Stimulated activated CD8-positive, alpha-beta memory T cell treated with anti-CD3 and anti-CD28 coated beads, Interleukin-7, amount 100 ng/mL, for 48 hours (primary cell): ENCODE data around the gene C6orf47.

Experiments used
- DNase-seq, 2 donors: peaks; one replicate each; pipeline ENCODE4 v3.0.0-alpha.2; 2020; ENCODE audit warnings: low read depth in 1 of 2; ENCODE audit errors: extremely low read depth in 1 of 2

C6orf47 gene

GRCh38 chr6:31636698-31637596, 23.6 kb downstream of the C6orf47 start:
- no peak for DNase-seq

DNA sequence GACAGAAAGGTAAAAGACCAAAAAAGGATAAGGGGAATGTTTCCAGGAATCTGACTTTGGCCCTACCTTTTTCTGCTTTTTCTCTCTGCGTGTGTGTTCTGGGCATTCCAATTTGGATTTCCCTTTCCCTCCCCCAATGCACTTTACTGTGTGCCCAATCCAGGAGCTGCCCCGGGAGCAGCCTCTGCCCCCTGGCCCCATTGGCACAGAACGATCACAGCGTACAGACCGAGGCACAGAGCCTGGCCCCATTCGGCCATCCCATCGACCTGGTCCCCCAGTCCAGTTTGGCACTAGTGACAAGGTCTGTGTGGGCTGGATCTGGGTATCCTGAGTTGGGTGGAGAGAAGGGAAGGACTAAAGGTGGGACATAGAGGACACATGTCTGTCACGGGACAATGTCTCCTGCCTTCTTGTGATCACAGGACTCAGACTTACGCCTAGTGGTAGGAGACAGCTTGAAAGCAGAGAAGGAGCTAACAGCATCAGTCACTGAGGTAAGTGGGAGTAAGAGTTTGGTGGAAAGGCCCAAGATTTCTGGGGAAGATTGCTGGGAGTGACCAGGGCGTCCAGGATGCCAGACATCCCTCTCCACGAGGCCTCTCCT, 25.5 kb downstream of the C6orf47 start:
- DNase-seq: no peak

DNA sequence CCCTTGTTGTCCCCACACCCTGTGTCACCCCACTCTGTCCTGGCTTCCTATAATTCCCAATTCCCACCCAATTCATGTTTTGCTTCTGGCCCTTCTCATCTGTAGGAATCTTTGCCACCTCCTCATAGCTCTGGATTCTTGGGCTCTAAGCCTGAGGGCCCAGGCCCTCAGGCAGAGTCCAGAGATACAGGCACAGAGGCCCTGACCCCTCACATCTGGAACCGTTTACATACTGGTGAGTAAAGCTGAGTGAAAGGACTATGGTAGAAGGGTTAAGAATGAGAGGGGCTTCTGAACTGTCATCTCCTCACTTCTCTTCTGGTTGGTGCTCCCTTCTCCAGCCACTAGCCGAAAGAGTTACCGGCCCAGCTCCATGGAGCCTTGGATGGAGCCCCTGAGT, 26.4 kb downstream of the C6orf47 start:
- no peak for DNase-seq

DNA sequence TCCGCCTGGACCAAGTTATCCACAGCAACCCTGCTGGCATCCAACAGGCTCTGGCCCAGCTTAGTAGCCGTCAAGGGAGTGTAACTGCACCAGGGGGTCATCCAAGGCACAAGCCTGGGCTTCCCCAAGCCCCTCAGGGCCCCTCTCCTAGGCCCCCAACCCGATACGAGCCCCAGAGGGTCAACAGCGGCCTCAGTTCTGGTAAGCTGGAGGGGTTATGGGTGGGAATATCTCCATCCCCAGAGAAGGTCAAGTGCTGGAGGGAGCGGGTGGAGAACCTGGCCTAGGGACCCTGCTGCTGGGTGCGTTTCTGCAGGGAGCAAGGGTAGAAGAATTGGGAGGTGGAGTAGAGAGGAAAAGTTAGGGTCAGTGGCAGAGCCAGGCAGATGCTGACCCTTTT, 27.1 kb downstream of the C6orf47 start:
- no peak for DNase-seq

DNA sequence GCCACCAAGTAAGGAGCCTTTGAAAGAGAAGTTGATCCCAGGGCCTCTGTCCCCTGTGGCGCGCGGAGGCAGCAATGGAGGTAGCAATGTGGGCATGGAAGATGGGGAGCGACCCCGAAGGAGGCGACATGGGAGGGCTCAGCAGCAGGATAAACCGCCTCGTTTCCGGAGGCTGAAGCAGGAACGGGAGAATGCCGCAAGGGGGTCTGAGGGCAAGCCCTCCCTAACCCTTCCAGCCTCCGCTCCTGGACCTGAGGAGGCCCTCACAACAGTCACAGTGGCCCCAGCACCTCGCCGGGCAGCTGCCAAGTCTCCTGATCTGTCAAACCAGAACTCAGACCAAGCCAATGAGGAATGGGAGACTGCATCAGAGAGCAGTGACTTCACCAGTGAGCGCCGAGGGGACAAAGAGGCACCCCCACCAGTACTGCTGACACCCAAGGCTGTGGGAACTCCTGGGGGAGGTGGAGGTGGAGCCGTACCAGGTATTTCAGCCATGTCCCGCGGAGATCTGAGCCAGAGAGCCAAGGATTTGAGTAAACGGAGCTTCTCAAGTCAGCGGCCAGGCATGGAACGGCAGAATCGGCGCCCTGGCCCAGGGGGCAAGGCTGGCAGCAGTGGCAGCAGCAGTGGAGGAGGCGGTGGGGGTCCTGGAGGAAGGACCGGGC, 28.2 kb downstream of the C6orf47 start:
- DNase-seq: no peak

DNA sequence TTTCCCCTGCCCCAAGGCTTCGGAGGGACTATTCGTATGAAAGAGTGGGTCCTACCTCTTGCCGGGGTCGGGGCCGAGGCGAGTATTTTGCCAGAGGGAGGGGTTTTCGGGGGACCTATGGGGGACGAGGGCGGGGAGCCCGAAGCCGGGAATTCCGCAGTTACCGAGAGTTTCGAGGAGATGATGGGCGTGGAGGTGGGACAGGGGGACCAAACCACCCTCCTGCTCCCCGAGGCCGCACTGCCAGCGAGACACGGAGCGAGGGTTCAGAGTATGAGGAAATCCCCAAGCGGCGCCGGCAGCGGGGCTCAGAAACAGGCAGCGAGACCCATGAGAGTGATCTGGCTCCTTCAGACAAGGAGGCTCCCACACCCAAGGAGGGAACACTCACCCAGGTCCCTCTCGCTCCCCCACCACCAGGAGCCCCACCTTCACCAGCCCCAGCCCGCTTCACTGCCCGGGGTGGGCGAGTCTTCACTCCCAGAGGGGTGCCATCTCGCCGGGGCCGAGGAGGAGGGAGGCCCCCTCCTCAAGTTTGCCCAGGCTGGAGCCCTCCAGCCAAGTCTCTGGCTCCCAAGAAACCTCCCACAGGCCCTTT, 28.8 kb downstream of the C6orf47 start:
- no peak for DNase-seq

GRCh38 chr6:31631209-31631608, 29.4 kb downstream of the C6orf47 start:
- no peak for DNase-seq

- DNase-seq: no peak
Observed at GRCh38 chr6:31630177-31630934, 30.2 kb downstream of the C6orf47 start.

DNA sequence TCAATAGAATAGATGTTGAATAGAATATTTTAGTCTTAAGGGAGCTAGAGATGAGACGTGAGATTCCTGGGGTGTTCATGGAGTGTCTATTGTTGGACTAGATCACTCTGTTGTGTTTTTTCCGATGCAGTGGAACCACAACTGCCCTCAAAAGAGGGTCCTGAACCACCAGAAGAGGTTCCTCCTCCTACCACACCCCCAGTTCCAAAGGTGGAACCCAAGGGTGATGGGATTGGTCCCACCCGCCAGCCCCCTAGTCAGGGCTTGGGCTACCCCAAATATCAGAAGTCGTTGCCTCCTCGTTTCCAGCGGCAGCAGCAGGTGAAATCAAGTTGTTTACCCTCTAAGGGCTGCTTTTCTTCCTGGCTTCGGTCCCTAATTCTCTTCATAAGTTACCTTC, 31.6 kb downstream of the C6orf47 start:
- no peak for DNase-seq

- no peak for DNase-seq
Observed at GRCh38 chr6:31627690-31628287, 32.8 kb downstream of the C6orf47 start.

GRCh38 chr6:31626952-31627351, 33.6 kb downstream of the C6orf47 start:
- no peak for DNase-seq

DNA sequence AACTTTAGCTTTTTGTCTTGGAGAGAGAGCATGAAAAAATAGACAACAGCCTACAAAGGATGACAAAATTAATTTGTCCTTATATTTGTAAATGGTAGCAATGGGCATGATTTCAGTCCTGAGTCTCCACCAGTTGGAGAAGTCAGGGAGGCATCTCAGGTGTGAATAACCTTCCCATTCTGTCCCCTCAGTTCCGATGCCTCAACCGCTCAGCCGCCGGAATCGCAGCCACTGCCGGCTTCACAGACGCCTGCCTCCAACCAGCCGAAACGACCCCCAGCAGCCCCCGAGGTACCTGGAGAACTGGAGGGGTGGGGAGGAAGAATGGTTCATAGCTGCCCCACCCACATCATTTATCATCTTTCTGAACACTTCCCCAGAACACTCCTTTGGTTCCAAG, 36.5 kb downstream of the C6orf47 start:
- no peak for DNase-seq

DNA sequence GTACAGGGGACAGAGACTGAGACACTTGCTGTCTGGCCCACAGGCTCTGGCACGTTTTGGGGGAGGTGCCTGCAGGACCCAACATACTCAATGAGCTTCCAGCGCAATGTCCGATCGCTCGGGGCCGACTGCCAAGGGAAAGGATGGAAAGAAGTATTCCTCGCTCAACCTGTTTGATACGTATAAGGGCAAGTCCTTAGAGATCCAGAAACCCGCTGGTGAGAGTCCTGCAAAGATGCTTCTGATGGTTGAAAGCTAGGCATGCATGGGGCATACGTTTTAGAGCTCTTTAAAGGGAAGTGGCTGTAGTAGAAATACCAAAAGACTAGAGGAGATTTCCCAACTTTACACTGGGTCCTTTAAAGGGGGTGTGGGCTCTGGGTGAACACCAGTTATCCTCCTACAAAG, 37.9 kb downstream of the C6orf47 start:
- DNase-seq: no peak

DNA sequence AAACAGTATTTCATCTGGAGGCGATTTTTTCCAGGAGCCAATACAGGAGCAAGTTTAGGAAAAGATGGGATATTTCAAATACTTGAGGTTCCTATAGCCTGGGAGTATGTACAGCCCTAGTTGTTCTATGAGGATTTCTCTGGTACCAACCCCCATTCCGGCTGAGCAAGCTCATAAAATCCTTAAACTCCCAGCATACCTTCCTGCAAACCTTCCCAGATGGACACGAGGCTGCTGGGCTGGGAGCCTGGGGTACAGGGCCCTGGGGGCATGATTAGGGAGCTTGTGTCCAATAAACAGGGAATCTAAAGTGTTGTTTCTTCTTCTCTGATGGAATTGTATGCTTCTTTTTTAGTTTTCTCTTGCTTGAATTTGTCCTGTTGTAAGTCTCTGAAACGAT, 38.6 kb downstream of the C6orf47 start:
- DNase-seq: no peak

DNA sequence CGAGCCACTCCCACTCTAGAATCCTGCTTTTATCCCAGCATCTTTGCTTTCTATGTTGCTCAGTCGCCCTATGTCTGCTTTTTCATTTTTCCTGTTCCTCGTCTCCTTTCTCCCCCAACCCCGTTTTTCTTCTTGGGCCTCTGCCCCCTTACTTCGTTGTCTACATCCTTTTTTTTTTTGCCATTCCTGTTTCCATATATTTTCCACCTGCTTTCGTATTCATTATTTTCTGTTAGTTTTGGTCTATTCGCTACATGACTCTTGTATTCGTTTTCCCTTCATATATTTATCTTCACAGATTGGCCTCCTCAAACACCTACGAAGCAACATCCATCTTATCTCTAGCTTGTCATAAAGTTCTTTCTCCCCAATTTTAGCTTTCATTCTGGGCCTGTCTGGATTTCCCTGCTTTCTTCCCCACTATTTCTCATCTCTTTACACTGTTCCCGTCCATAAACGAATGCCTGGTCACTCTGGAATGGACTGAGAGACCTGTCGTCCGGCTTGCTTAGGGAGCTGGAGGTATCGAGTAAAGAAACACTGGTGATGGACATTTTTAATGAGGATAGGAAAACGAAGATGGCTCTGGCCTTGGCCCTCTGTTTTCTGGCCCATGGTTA, 39.1 kb downstream of the C6orf47 start:
- no peak for DNase-seq

DNA sequence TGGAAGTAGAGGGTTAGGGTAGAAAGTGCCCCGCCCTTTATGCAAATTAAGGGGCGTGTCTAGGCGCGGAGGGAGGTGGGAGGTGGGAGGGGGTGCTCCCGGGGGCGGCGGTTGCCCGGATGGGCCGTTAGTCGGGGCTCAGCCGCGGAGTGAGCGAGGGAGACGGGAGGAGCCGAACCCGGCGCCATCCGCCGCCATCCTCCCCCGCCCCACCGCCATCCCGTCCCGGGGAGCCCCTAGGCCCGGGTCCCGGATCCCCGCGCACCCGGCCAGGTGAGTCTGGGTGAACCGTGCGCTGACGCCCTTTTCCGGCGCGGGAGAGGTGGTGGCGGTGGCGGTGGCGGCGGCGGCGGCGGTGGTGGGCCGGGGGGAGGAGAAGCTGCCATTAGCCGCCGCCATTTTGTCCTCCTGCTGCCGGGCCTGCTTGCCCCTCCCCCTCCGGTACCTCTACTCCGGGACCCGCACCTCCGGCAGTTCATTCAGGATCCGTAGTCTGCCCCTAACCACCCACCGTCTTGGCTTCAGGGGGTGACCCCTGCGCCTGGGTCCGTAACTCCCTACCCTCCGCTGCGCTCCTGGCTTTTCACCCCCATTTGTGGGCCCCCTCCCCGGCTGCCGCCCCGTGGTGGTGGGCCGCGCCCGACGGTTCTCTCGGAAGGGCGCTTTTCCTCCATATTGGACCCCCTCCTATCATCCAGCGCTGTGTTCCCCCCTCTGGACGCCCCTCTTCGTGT, 39.8 kb downstream of the C6orf47 start, which contains the start of gene PRRC2A:
Gene PRRC2A (plus strand): TSS at position 130 of the 734 bp plus-strand sequence. CDS start 2,075 bp downstream, outside the sequence.
- peak; percentile 90 to 94 for DNase-seq

DNA sequence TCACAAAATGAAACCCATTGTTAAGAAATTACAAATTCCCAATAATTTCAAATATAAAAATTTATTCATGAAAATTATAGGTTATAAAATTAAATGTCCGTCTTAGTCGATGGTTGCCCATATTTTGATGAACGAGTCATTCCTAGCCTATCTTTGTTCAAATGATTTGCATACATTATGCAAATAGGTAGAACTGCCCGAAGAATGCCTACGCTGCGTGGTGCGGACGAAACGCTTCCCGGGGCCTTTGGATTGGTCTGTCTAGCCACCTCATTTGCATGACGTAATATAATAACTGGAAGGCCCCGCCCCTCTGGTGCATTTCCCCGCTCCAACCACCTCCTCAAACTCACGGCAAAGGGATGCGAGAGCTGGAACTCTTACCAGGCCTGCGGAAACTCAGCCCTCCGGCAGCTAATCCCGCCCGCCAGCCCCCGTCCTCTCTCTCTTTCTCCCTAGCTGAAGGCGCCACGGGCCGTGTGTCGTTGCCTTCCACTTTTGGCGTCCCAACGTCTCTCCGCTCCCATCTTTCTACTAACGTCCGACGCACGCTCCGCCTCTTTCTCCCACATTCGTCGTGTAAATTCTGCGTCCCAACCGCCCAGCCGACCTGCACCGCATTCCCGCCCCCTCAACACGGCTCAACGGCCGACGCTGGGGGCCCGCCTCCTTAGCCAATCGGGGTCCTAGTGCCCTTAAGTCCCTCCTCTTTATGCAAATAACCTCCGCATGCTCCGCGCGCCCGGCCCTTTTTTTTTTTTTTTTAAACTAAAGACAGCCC, 40.6 kb downstream of the C6orf47 start:
- DNase-seq: peak; percentile 92 to 97

DNA sequence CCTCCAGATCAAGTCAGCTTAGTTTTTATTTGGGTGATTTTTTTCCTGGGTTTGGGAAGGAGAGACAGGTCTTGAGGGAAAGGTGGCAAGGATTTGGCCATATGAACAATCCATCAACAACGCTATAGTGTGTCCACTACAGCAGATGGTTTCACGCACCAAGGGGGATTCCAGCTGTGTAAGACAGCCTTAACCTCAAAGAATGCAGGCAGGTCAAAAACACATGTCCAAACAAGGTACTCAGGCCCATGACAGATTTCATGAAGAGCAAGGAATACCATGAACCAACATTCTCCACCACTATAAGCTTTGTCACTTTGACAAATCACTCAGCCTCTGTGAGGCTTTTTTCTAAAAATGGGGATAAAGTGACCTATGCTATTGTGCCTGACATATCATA, 43.6 kb downstream of the C6orf47 start:
- no peak for DNase-seq
